Measurements from ENCODE around the gene USP9Y. TPM values are rescaled to one million over a fixed set of nuclear protein-coding genes. Genes with fewer than 3 reads are reported as not detected.

Gene USP9Y
- total RNA-seq, 1 experiment from 2014 or later = not detected

DNA sequence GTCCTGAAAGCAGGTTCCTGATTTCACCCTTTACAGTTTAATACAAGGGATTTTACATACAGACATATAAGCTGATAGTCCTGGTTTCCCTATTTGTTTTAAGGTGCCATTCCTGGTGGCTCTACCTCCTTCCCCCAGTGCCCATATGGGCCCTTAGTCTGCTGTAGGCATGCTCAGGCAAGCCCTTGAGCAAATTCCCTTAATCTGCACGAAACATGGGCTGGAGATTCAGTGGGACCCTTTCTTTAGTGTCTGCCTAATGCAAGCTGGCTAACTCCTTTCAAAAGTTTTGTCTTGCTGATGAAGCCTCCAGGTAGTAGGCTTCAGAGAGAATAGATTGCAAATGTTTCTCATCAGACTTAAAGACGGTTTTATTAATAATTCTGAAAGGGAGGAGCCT is 22.9 kb upstream of the USP9Y start:
- DNase-seq (ENCODE audit: unreplicated experiment) = no peak
- no peaks in the 10 kb centered on the region for H3K36me3 Mint-ChIP-seq (ENCODE audit: insufficient read depth, unreplicated experiment)

DNA sequence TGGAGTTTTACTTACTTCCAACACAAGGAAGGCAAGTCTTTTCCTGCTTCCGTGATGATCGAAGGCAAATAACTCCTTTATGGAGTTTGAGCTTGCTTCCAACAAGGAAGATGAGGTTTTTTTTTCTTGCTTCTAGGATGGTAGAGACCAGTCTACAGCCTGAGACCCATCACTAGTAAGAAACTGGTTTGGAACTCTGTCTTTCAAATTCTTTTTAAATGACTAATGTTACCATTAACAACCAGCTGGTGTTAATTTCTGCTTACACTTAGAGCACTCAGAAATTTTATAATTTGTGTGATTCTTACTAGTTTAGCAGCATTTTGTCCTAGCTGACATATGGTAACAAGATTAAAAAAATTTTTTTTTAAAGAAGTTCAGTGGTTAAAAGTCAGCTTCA is 19.5 kb upstream of the USP9Y start:
- BruUV-seq (replicated peaks) = no TSS peak
- TF ChIP-seq, protein P1, sequence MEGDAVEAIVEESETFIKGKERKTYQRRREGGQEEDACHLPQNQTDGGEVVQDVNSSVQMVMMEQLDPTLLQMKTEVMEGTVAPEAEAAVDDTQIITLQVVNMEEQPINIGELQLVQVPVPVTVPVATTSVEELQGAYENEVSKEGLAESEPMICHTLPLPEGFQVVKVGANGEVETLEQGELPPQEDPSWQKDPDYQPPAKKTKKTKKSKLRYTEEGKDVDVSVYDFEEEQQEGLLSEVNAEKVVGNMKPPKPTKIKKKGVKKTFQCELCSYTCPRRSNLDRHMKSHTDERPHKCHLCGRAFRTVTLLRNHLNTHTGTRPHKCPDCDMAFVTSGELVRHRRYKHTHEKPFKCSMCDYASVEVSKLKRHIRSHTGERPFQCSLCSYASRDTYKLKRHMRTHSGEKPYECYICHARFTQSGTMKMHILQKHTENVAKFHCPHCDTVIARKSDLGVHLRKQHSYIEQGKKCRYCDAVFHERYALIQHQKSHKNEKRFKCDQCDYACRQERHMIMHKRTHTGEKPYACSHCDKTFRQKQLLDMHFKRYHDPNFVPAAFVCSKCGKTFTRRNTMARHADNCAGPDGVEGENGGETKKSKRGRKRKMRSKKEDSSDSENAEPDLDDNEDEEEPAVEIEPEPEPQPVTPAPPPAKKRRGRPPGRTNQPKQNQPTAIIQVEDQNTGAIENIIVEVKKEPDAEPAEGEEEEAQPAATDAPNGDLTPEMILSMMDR (IDR thresholded peaks at IDR 0.05; ENCODE audit: unreplicated experiment) = no peak
- intact Hi-C loops (cut with micrococcal nuclease) = no loop called here
- Mint-ChIP-seq H3K4me3 (ENCODE audit: unreplicated experiment) (no peak overlapping the region), H3K9me3 (ENCODE audit: unreplicated experiment) (no peaks in the 10 kb centered on the region), H3K36me3 (ENCODE audit: insufficient read depth, unreplicated experiment) (no peaks in the 10 kb centered on the region), H3K4me1 (ENCODE audit: insufficient read depth, unreplicated experiment) (no peaks in the 10 kb centered on the region), H3K27ac (ENCODE audit: low read depth, unreplicated experiment) (no peak overlapping the region), H3K27me3 (ENCODE audit: insufficient read depth, unreplicated experiment) (no peaks in the 10 kb centered on the region)
- POLR2A ChIA-PET = no interaction called here
- no peak for DNase-seq (ENCODE audit: unreplicated experiment)
- CTCF ChIA-PET = no interaction called here

More for the DNA sequence above, 22.9 kb upstream of the USP9Y start:
- ChIA-PET POLR2A (no interaction called here), CTCF (no interaction called here)
- Mint-ChIP-seq H3K4me3 (ENCODE audit: unreplicated experiment) (no peak overlapping the region), H3K27ac (ENCODE audit: low read depth, unreplicated experiment) (no peak overlapping the region), H3K27me3 (ENCODE audit: insufficient read depth, unreplicated experiment) (no peaks in the 10 kb centered on the region), H3K9me3 (ENCODE audit: unreplicated experiment) (no peaks in the 10 kb centered on the region), H3K4me1 (ENCODE audit: insufficient read depth, unreplicated experiment) (no peaks in the 10 kb centered on the region)
- intact Hi-C loops (cut with micrococcal nuclease) = no loop called here
- BruUV-seq (replicated peaks) = no TSS peak
- TF ChIP-seq, protein P1 (IDR thresholded peaks at IDR 0.05; ENCODE audit: unreplicated experiment) = no peak

DNA sequence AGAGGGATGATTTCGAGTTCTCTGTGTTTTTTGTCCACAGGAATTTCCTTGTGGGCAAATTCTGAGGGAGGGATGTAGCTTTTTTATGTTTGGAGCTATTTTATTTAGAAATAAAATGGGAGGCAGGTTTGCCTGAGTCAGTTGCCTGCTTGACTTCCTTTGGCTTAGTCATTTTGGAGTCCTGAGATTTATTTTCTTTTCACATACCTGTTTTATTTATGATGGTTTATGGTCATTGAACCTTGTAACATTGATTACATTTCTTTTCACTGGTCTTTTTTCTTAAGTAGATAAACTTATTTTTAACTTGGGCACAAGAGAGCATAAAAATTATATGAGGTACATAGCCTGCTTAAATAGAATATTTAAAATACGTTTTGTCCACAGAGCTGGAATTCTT is 12.7 kb upstream of the USP9Y start:
- no peaks in the 10 kb centered on the region for H3K9me3 Mint-ChIP-seq (ENCODE audit: unreplicated experiment)
- TF ChIP-seq, protein P1 (IDR thresholded peaks at IDR 0.05; ENCODE audit: unreplicated experiment) = no peak
- no TSS peak for BruUV-seq (replicated peaks)
- POLR2A ChIA-PET = no interaction called here
- DNase-seq (ENCODE audit: unreplicated experiment) = no peak
- H3K4me1 Mint-ChIP-seq (ENCODE audit: insufficient read depth, unreplicated experiment) = no peaks in the 10 kb centered on the region
- no peak overlapping the region for H3K4me3 Mint-ChIP-seq (ENCODE audit: unreplicated experiment)
- no peaks in the 10 kb centered on the region for H3K27me3 Mint-ChIP-seq (ENCODE audit: insufficient read depth, unreplicated experiment)
- H3K27ac Mint-ChIP-seq (ENCODE audit: low read depth, unreplicated experiment) = no peak overlapping the region
- intact Hi-C loops (cut with micrococcal nuclease) = no loop called here
- CTCF ChIA-PET = no interaction called here
- no peaks in the 10 kb centered on the region for H3K36me3 Mint-ChIP-seq (ENCODE audit: insufficient read depth, unreplicated experiment)

DNA sequence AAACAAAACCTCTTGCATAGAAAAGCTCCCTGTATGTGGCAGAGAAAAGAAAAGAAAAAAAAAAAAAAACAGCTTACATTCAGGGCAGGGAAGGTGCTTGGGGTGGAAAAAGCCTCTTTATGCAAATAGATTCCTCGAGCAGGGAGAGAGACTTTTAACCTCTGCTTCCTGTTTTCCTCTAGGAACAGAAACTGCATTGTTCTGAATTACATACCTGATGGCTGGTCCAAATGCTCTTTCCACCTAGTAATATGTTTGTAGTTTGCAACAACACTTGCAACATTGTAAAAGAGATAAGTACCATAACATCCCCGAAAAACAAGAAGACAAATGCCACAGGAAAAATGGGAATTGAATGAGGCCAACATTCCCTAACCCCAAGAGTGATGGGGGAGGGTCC is 944 bp upstream of the USP9Y start:
- H3K36me3 Mint-ChIP-seq (ENCODE audit: insufficient read depth, unreplicated experiment) = no peaks in the 10 kb centered on the region
- no peak overlapping the region for H3K27ac Mint-ChIP-seq (ENCODE audit: low read depth, unreplicated experiment)
- POLR2A ChIA-PET = no interaction called here
- intact Hi-C loops (cut with micrococcal nuclease) = no loop called here
- DNase-seq (ENCODE audit: unreplicated experiment) = no peak
- BruUV-seq (replicated peaks) = no TSS peak
- TF ChIP-seq, protein P1 (IDR thresholded peaks at IDR 0.05; ENCODE audit: unreplicated experiment) = no peak
- H3K4me1 Mint-ChIP-seq (ENCODE audit: insufficient read depth, unreplicated experiment) = no peaks in the 10 kb centered on the region
- H3K27me3 Mint-ChIP-seq (ENCODE audit: insufficient read depth, unreplicated experiment) = no peaks in the 10 kb centered on the region
- no peaks in the 10 kb centered on the region for H3K9me3 Mint-ChIP-seq (ENCODE audit: unreplicated experiment)
- H3K4me3 Mint-ChIP-seq (ENCODE audit: unreplicated experiment) = no peak overlapping the region
- CTCF ChIA-PET = no interaction called here
